HFF-Myc (cell line): ENCODE data around the gene HIBCH.
"Not testable (repeated sequence)": the region's sequence is repeated elsewhere in the genome, so short reads cannot be mapped to it uniquely, and the experiment has no call there.

Source experiments
- DNase-seq: peaks from one replicate; pipeline ENCODE4 v3.0.0-alpha.2; 2011; ENCODE audit warnings: low read depth; ENCODE audit errors: extremely low read depth
- H3K4me3 ChIP-seq: replicated peaks from 2 replicates; pipeline ENCODE4 v1.5.1; 2011; ENCODE audit warnings: low read depth, mild to moderate bottlenecking, control low read depth, low read length
- TF ChIP-seq, protein P1 (sequence below): IDR thresholded peaks from 2 replicates; pipeline ENCODE4 v1.5.1; 2012; ENCODE audit warnings: mild to moderate bottlenecking, low read depth, low read length, control low read depth; ENCODE audit errors: missing control alignments

Gene HIBCH

GRCh38 chr2:190342611-190343010 is 23.0 kb upstream of the HIBCH start:
- DNase-seq: no peak
- TF ChIP-seq, protein P1, sequence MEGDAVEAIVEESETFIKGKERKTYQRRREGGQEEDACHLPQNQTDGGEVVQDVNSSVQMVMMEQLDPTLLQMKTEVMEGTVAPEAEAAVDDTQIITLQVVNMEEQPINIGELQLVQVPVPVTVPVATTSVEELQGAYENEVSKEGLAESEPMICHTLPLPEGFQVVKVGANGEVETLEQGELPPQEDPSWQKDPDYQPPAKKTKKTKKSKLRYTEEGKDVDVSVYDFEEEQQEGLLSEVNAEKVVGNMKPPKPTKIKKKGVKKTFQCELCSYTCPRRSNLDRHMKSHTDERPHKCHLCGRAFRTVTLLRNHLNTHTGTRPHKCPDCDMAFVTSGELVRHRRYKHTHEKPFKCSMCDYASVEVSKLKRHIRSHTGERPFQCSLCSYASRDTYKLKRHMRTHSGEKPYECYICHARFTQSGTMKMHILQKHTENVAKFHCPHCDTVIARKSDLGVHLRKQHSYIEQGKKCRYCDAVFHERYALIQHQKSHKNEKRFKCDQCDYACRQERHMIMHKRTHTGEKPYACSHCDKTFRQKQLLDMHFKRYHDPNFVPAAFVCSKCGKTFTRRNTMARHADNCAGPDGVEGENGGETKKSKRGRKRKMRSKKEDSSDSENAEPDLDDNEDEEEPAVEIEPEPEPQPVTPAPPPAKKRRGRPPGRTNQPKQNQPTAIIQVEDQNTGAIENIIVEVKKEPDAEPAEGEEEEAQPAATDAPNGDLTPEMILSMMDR: no peak
- H3K4me3 ChIP-seq: no peak overlapping the region

- TF ChIP-seq, protein P1: no peak
- DNase-seq: no peak
- no peak overlapping the region for H3K4me3 ChIP-seq
These were observed 20.7 kb upstream of the HIBCH start for GRCh38 chr2:190340369-190340768.

- no peak for DNase-seq
- TF ChIP-seq, protein P1: no peak
- H3K4me3 ChIP-seq: no peak overlapping the region
These were observed 19.8 kb upstream of the HIBCH start for GRCh38 chr2:190339394-190339793.

GRCh38 chr2:190338453-190338852 is 18.8 kb upstream of the HIBCH start:
- TF ChIP-seq, protein P1: no peak
- no peak overlapping the region for H3K4me3 ChIP-seq
- DNase-seq: no peak

DNA sequence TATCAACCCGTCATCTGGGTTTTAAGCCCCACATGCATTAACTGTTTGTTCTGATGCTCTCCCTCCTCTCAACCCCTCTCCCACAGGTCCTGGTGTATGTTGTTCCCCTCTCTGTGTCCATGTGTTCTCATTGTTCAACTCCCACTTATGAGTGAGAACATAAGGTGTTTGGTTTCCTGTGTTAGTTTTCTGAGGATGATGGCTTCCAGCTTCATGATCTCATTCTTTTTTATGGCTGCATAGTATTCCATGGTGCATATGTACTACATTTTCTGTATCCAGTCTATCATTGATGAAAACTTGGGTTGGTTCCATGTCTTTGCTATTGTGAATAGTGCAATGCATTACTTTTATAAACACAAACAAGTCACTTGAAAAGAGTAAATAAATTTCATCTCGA is 16.8 kb upstream of the HIBCH start:
- H3K4me3 ChIP-seq: no peak overlapping the region
- TF ChIP-seq, protein P1: no peak
- DNase-seq: no peak

DNA sequence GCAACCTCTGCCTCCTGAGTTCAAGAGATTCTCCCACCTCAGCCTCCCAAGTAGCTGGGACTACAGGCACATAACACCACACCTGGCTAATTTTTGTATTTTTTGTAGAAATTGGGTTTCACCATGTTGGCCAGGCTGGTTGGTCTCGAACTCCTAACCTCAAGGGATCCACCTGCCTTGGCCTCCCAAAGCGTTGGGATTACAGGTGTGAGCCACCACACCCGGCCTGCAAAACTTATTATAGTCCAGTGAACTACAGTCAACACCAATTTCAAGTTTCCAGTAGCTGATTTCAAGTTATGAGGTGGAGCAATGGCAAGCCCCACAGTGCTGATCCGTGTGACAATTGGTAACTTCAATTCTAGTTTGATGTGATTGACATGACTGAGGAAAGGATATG is 16.0 kb upstream of the HIBCH start:
- not testable (repeated sequence) for DNase-seq, H3K4me3 ChIP-seq

DNA sequence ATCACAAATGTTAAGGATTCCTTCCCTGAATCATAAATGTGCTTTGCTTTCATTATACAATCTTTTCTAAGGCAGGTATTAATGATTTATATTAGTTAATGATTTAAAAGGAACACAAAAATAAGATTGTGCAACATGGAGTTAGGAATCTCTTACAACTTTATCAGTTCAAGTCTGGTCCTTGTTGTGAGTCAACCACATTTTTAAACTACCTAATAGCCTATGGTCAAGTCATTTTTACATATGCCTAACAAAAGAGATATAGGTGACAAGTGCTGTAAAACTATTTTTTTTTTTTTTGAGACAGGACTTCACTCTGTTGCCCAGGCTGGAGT is 15.6 kb upstream of the HIBCH start:
- DNase-seq: no peak
- TF ChIP-seq, protein P1: no peak
- H3K4me3 ChIP-seq: no peak overlapping the region
